HCT116 (cell line): Measurements from ENCODE around the gene RBM39.

Source experiments
- CTCF ChIP-seq, 3 experiments: fragments of 200-600 bp in 1 of 3; sonication (generic) in 1 of 3; IDR thresholded peaks in 2 of 3; conservative IDR thresholded peaks in 1 of 3; 2 replicates each; pipeline ENCODE4 v1.5.1; 2012 to 2017; ENCODE audit warnings: low read depth in 2 of 3, low read length in 2 of 3, antibody characterized with exemption in 1 of 3, borderline replicate concordance in 1 of 3, control low read depth in 1 of 3, mild to moderate bottlenecking in 1 of 3, mixed read lengths in 1 of 3, mixed run types in 1 of 3, moderate library complexity in 1 of 3; ENCODE audit not compliant: insufficient read depth in 1 of 3
- EZH2 ChIP-seq: fragments of 200-600 bp; sonication (generic); IDR thresholded peaks from 2 replicates; pipeline ENCODE4 v1.6.1; 2017; ENCODE audit warnings: antibody characterized with exemption, mixed run types
- EZH2phosphoT487 ChIP-seq: fragments of 200-600 bp; IDR thresholded peaks from 2 replicates; pipeline ENCODE4 v1.6.1; 2018; ENCODE audit warnings: antibody characterized with exemption, borderline replicate concordance
- FOSL1 ChIP-seq: IDR thresholded peaks from 2 replicates; pipeline ENCODE4 v1.6.1; 2012; ENCODE audit warnings: low read depth
- MAX ChIP-seq: IDR thresholded peaks from 2 replicates; pipeline ENCODE4 v1.6.1; 2012
- POLR2AphosphoS5 ChIP-seq: IDR thresholded peaks from 2 replicates; pipeline ENCODE4 v1.6.1; 2011; ENCODE audit warnings: mild to moderate bottlenecking, low read depth, low read length, moderate library complexity
- RAD21 ChIP-seq: IDR thresholded peaks from 2 replicates; pipeline ENCODE4 v1.6.1; 2012; ENCODE audit warnings: low read depth, mild to moderate bottlenecking
- SIN3A ChIP-seq: IDR thresholded peaks from 2 replicates; pipeline ENCODE4 v1.6.1; 2012; ENCODE audit warnings: low read depth
- SRF ChIP-seq: IDR thresholded peaks from 2 replicates; pipeline ENCODE4 v1.6.1; 2012; ENCODE audit warnings: low read depth
- ZNF274 ChIP-seq: fragments of 200-500 bp; sonication (Bioruptor generic); IDR thresholded peaks from 2 replicates; pipeline ENCODE4 v1.6.1; 2014; ENCODE audit warnings: mild to moderate bottlenecking, low read depth, low read length, inconsistent platforms

- TF ChIP-seq CTCF (IDR thresholded peaks at IDR 0.05 in 2 of 3, conservative IDR thresholded peaks at IDR 0.05 in 1 of 3; ENCODE audit: borderline replicate concordance in 1 of 3, insufficient read depth in 1 of 3, low read depth in 2 of 3, low read length in 2 of 3) (no peak), SRF (no peak), SIN3A (no peak), EZH2phosphoT487 (no peak), MAX (no peak), EZH2 (no peak), RAD21 (no peak), ZNF274 (no peak), POLR2AphosphoS5 (no peak), FOSL1 (no peak)
Observed at GRCh38 chr20:35772563-35773058, 30.6 kb upstream of the RBM39 start.
